A549 (cell line): ENCODE data around the gene CCDC120. TPM values are rescaled to one million over a fixed set of nuclear protein-coding genes. Genes with fewer than 3 reads are reported as not detected.

Experiments used
- ATAC-seq, 2 experiments: fragments of 200-7000 bp in 1 of 2; fragments of >200 bp in 1 of 2; cut with Nextera tagmentation in 1 of 2; cut with Tn5 transposase in 1 of 2; 3 replicates each; pipeline versions ENCODE4 v1.8.0 to v1.9.1; 2018 to 2020; ENCODE audit warnings: mild to moderate bottlenecking in 1 of 2, moderate library complexity in 1 of 2
- CTCF ChIA-PET: fragments of 300-600 bp; sonication (Branson Sonifier 250); formaldehyde crosslinking; extraction: SDS; loops from one replicate; lab custom pipeline; 2021; ENCODE audit warnings: antibody characterized with exemption, inconsistent platforms; lab: Yijun Ruan, JAX
- POLR2A ChIA-PET: fragments of 350-600 bp; formaldehyde crosslinking; extraction: SDS; loops from one replicate; lab custom pipeline; 2021; ENCODE audit warnings: antibody characterized with exemption, inconsistent platforms; lab: Yijun Ruan, JAX
- DNase-seq, 2 experiments: peaks; one replicate each; pipeline versions ENCODE4 v3.0.0 to v3.0.0-alpha.2; 2011 to 2016; ENCODE audit warnings: low read depth in 1 of 2, low spot score in 1 of 2
- FAIRE-seq: peaks from 2 replicates; lab custom pipeline; 2011; peaks lifted over from hg19 to GRCh38; lab: Jason Lieb, UNC
- H3K27ac ChIP-seq, 2 experiments: fragments of >200 bp; sonication (Bioruptor Twin); formaldehyde crosslinking; 3 replicates each; pipeline ENCODE4 v1.5.1; 2016 to 2017
- H3K4me1 ChIP-seq: fragments of >200 bp; sonication (Bioruptor Twin); formaldehyde crosslinking; 3 replicates; pipeline ENCODE4 v1.6.1; 2016
- H3K4me2 ChIP-seq: fragments of >200 bp; sonication (Bioruptor Twin); formaldehyde crosslinking; 3 replicates; pipeline ENCODE4 v1.6.1; 2016
- H3K4me3 ChIP-seq: fragments of >200 bp; sonication (Bioruptor Twin); formaldehyde crosslinking; 3 replicates; pipeline ENCODE4 v1.5.1; 2016
- H3K9me3 ChIP-seq: fragments of >200 bp; sonication (Bioruptor Twin); formaldehyde crosslinking; 3 replicates; pipeline ENCODE4 v1.6.1; 2016
- BCL3 ChIP-seq: fragments of >200 bp; sonication (Bioruptor Twin); formaldehyde crosslinking; IDR thresholded peaks from 3 replicates; pipeline ENCODE4 v1.6.1; 2016
- CBX2 ChIP-seq: fragments of 200-600 bp; sonication (generic); IDR thresholded peaks from 2 replicates; pipeline ENCODE4 v1.6.1; 2016; ENCODE audit warnings: low read depth, mild to moderate bottlenecking, borderline replicate concordance
- CBX8 ChIP-seq: fragments of 200-600 bp; sonication (generic); IDR thresholded peaks from 2 replicates; pipeline ENCODE4 v1.6.1; 2016
- CEBPB ChIP-seq, 2 experiments: fragments of >200 bp in 1 of 2; sonication (Bioruptor Twin) in 1 of 2; formaldehyde crosslinking in 1 of 2; IDR thresholded peaks; 2 replicates each; pipeline ENCODE4 v1.6.1; 2012 to 2016
- CHD4 ChIP-seq: fragments of 200-600 bp; sonication (generic); IDR thresholded peaks from 2 replicates; pipeline ENCODE4 v1.6.1; 2016; ENCODE audit warnings: antibody characterized with exemption, mild to moderate bottlenecking, borderline replicate concordance
- EHF ChIP-seq: fragments of 250-450 bp; sonication (Bioruptor Pico); IDR thresholded peaks from 2 replicates; pipeline ENCODE4 v1.5.0; 2020; ENCODE audit warnings: mild to moderate bottlenecking
- EHMT2 ChIP-seq: fragments of 200-600 bp; sonication (generic); IDR thresholded peaks from 2 replicates; pipeline ENCODE4 v1.6.1; 2016; ENCODE audit warnings: antibody characterized with exemption, low read depth, mild to moderate bottlenecking, moderate library complexity
- ESRRA ChIP-seq: fragments of 150-350 bp; IDR thresholded peaks from 2 replicates; pipeline ENCODE4 v1.6.1; 2014; ENCODE audit warnings: mild to moderate bottlenecking, low read length, borderline replicate concordance
- FOSB ChIP-seq: fragments of 250-450 bp; sonication (Bioruptor Pico); IDR thresholded peaks from 2 replicates; pipeline ENCODE4 v1.5.0; 2020; ENCODE audit warnings: mild to moderate bottlenecking, moderate library complexity
- FOSL2 ChIP-seq, 2 experiments: fragments of 450-650 bp in 1 of 2; fragments of >200 bp in 1 of 2; sonication (Bioruptor Twin) in 1 of 2; formaldehyde crosslinking; IDR thresholded peaks; 2 replicates each; pipeline versions ENCODE4 v1.5.0 to v1.6.1; 2016 to 2020; ENCODE audit warnings: mild to moderate bottlenecking in 1 of 2, moderate library complexity in 1 of 2
- FOXS1 ChIP-seq: fragments of 250-450 bp; sonication (Bioruptor Pico); IDR thresholded peaks from 2 replicates; pipeline ENCODE4 v1.5.0; 2020; ENCODE audit warnings: mild to moderate bottlenecking, moderate library complexity
- HEYL ChIP-seq: fragments of 250-450 bp; sonication (Bioruptor Pico); IDR thresholded peaks from 2 replicates; pipeline ENCODE4 v1.8.0; 2021; ENCODE audit warnings: mild to moderate bottlenecking, moderate library complexity
- HOXB5 ChIP-seq: fragments of 250-450 bp; sonication (Bioruptor Pico); IDR thresholded peaks from 2 replicates; pipeline ENCODE4 v1.5.0; 2020; ENCODE audit warnings: mild to moderate bottlenecking, moderate library complexity
- JUN ChIP-seq, 2 experiments: fragments of >200 bp; sonication (Bioruptor Twin); formaldehyde crosslinking; IDR thresholded peaks; 2 replicates in 1 of 2; 3 replicates in 1 of 2; pipeline ENCODE4 v1.6.1; 2016 to 2017
- JUNB ChIP-seq: fragments of >200 bp; sonication (Bioruptor Twin); formaldehyde crosslinking; IDR thresholded peaks from 2 replicates; pipeline ENCODE4 v1.6.1; 2016
- KDM1A ChIP-seq: fragments of 200-600 bp; sonication (generic); IDR thresholded peaks from 2 replicates; pipeline ENCODE4 v1.6.1; 2016; ENCODE audit warnings: low read depth, mild to moderate bottlenecking
- KDM5A ChIP-seq: fragments of 200-600 bp; sonication (generic); IDR thresholded peaks from 2 replicates; pipeline ENCODE4 v1.6.1; 2016; ENCODE audit warnings: antibody characterized with exemption, mild to moderate bottlenecking
- MAFK ChIP-seq: fragments of 450-650 bp; IDR thresholded peaks from 2 replicates; pipeline ENCODE4 v1.6.1; 2014; ENCODE audit not compliant: partially characterized antibody
- MAZ ChIP-seq: fragments of 150-350 bp; IDR thresholded peaks from 2 replicates; pipeline ENCODE4 v1.6.1; 2014; ENCODE audit warnings: antibody characterized with exemption, low read depth, low read length, borderline replicate concordance
- NFE2L2 ChIP-seq: fragments of 150-350 bp; conservative IDR thresholded peaks from 2 replicates; pipeline ENCODE4 v1.6.1; 2014; ENCODE audit warnings: low read length
- NR3C1 ChIP-seq: fragments of >200 bp; sonication (Bioruptor Twin); formaldehyde crosslinking; IDR thresholded peaks from 3 replicates; pipeline ENCODE4 v1.6.1; 2017
- PHF8 ChIP-seq: fragments of 200-600 bp; sonication (generic); IDR thresholded peaks from 2 replicates; pipeline ENCODE4 v1.6.1; 2016; ENCODE audit warnings: low read depth, mild to moderate bottlenecking, antibody characterized with exemption, moderate library complexity, borderline replicate concordance
- POLR2AphosphoS2 ChIP-seq: conservative IDR thresholded peaks from 2 replicates; pipeline ENCODE4 v1.6.1; 2012; ENCODE audit warnings: low read length, improper control_type of control experiment, inconsistent platforms
- RARB ChIP-seq: fragments of 250-450 bp; sonication (Bioruptor Pico); IDR thresholded peaks from 2 replicates; pipeline ENCODE4 v1.8.0; 2021; ENCODE audit warnings: mild to moderate bottlenecking, moderate library complexity
- RCOR1 ChIP-seq: fragments of 150-350 bp; IDR thresholded peaks from 2 replicates; pipeline ENCODE4 v1.6.1; 2014; ENCODE audit warnings: antibody characterized with exemption, low read length, low read depth
- REST ChIP-seq: fragments of 200-600 bp; sonication (generic); IDR thresholded peaks from 2 replicates; pipeline ENCODE4 v1.6.1; 2016; ENCODE audit warnings: antibody characterized with exemption, mild to moderate bottlenecking, moderate library complexity
- SMC3 ChIP-seq: fragments of >200 bp; sonication (Bioruptor Twin); formaldehyde crosslinking; IDR thresholded peaks from 3 replicates; pipeline ENCODE4 v1.6.1; 2018; ENCODE audit warnings: inconsistent platforms
- SREBF2 ChIP-seq: fragments of 450-650 bp; IDR thresholded peaks from 2 replicates; pipeline ENCODE4 v1.6.1; 2014; ENCODE audit warnings: mild to moderate bottlenecking, moderate library complexity
- ZC3H11A ChIP-seq: fragments of 450-650 bp; IDR thresholded peaks from 2 replicates; pipeline ENCODE4 v1.6.1; 2014; ENCODE audit warnings: antibody characterized with exemption, mild to moderate bottlenecking
- ZFP36 ChIP-seq: fragments of 450-650 bp; IDR thresholded peaks from 2 replicates; pipeline ENCODE4 v1.6.1; 2014; ENCODE audit warnings: borderline replicate concordance; ENCODE audit not compliant: partially characterized antibody
- ZSCAN20 ChIP-seq: fragments of 250-450 bp; sonication (Bioruptor Pico); IDR thresholded peaks from 2 replicates; pipeline ENCODE4 v1.8.0; 2022; ENCODE audit warnings: mild to moderate bottlenecking, moderate library complexity
- WGBS: methylation state at CpG from one replicate; pipeline ENCODE4 v1.1.6; 2017; ENCODE audit errors: missing lambda C conversion rate; 5-methylcytosine and 5-hydroxymethylcytosine counted together
- polyA plus RNA-seq, 4 experiments: library from polyadenylated mRNA; depleted of rRNA in 3 of 4; stranded (reverse); fragments of >200 nt; fragmentation: RNase III in 1 of 4; extraction: RNeasy Plus Mini Kit Qiagen cat#74134 plus additional on column Dnase treatment in 1 of 4; gene quantifications; 2 replicates in 3 of 4; 3 replicates in 1 of 4; pipeline ENCODE4 v1.2.3, GENCODE V29; 2011 to 2017
- TF ChIP-seq, protein P1 (sequence below): fragments of 150-350 bp; IDR thresholded peaks from 2 replicates; pipeline ENCODE4 v1.6.1; 2014; ENCODE audit warnings: low read depth, mild to moderate bottlenecking, low read length

Gene CCDC120
- polyA plus RNA-seq, 2 of the 4 experiments (the other 2 are of a cell fraction), result 1.6 to 4.1 TPM

DNA sequence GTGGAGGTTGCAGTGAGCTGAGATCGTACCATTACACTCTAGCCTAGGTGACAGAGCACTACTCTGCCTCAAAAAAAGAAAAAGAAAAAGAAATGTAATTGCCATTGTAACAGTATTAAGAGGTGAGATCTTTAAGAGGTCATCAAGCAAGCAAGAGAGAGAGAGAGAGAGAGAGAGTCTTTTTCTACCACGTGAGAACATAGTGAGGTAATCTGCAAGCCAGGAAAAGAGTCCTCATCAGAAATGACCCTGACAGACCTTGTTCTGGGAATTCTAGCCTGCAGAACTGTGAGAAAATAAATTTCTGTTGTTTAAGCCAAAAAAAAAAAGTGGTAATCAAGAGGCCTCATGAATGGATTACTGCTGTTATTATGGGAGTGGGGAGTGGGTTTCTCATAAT, 49.8 kb downstream of the CCDC120 start:
- DNase-seq (no peak), FAIRE-seq (no peak), ATAC-seq (no peak)
- Histone ChIP-seq H3K27ac (no peak overlapping the region), H3K9me3 (no peaks in the 10 kb centered on the region), H3K4me2 (no peak overlapping the region), H3K4me3 (no peak overlapping the region), H3K4me1 (peaks cover under 1% of the 10 kb centered on the region; the same call in 1 of the 3 replicates)
- WGBS, result 85% methylated on average over 2 of the region's 2 CpGs
- no peak for TF ChIP-seq POLR2AphosphoS2
- no peak for TF ChIP-seq ZSCAN20 (CRISPR knock-in tag)
- no peak for TF ChIP-seq FOSL2 (IDR thresholded peaks at IDR 0.05)
- TF ChIP-seq FOSL2 (CRISPR knock-in tag; IDR thresholded peaks at IDR 0.05), result no peak
- no peak for TF ChIP-seq CEBPB (IDR thresholded peaks at IDR 0.05)
- TF ChIP-seq JUN (IDR thresholded peaks at IDR 0.05), result no peak
- no peak for TF ChIP-seq RARB (CRISPR knock-in tag)
- no peak for TF ChIP-seq PHF8
- no peak for TF ChIP-seq CHD4
- no peak for TF ChIP-seq KDM1A
- no peak for TF ChIP-seq NR3C1
- no peak for TF ChIP-seq ZFP36
- TF ChIP-seq EHF (CRISPR knock-in tag), result no peak
- CTCF ChIA-PET, result interaction anchor here (0.7 kb wide), 1 partner anchor 12 kb away, joined by 3 read pairs; no protein-coding TSS in a partner anchor
- POLR2A ChIA-PET, result no interaction called here

GRCh38 chrX:49110417-49110816, 51.6 kb downstream of the CCDC120 start:
- no peak overlapping the region for H3K4me2 ChIP-seq
- H3K27ac ChIP-seq, result no peak overlapping the region
- TF ChIP-seq RCOR1 (no peak), SMC3 (no peak), EHMT2 (no peak), REST (no peak), HOXB5 (no peak), MAFK (no peak), FOXS1 (no peak), CBX8 (no peak), CBX2 (no peak), CHD4 (no peak), JUNB (no peak)
- WGBS, result 94% methylated on average over 3 of the region's 3 CpGs
- no peaks in the 10 kb centered on the region for H3K9me3 ChIP-seq
- no peaks in the 10 kb centered on the region for H3K4me1 ChIP-seq
- DNase-seq, result no peak
- H3K4me3 ChIP-seq, result no peak overlapping the region
- ChIA-PET CTCF (interaction anchor here (1.2 to 1.6 kb wide), 3 partner anchors 9 to 53 kb away, joined by 3 to 5 read pairs (median 4); no protein-coding TSS in a partner anchor), POLR2A (no interaction called here)
- no peak for ATAC-seq
- FAIRE-seq, result no peak

- FAIRE-seq (no peak), DNase-seq (no peak), ATAC-seq (no peak)
- Histone ChIP-seq H3K4me3 (no peak overlapping the region), H3K4me2 (no peak overlapping the region), H3K9me3 (no peaks in the 10 kb centered on the region), H3K4me1 (no peaks in the 10 kb centered on the region), H3K27ac (no peak overlapping the region)
- WGBS, result 92% methylated on average over 3 of the region's 3 CpGs
- POLR2A ChIA-PET, result interaction anchor here (0.6 kb wide), 1 partner anchor 57 kb away, joined by 3 read pairs; no protein-coding TSS in a partner anchor
- CTCF ChIA-PET, result interaction anchor here (1.2 to 1.4 kb wide), 2 partner anchors 8 to 51 kb away, joined by 4 to 8 read pairs; partner anchors contain the start of gene MAGIX
- TF ChIP-seq KDM5A (no peak), BCL3 (no peak), ZC3H11A (no peak), EHMT2 (no peak), SREBF2 (no peak), ESRRA (no peak), FOSB (CRISPR knock-in tag) (no peak), NFE2L2 (no peak), ZSCAN20 (CRISPR knock-in tag) (no peak), HEYL (CRISPR knock-in tag) (no peak), MAZ (no peak)
- TF ChIP-seq, protein P1, sequence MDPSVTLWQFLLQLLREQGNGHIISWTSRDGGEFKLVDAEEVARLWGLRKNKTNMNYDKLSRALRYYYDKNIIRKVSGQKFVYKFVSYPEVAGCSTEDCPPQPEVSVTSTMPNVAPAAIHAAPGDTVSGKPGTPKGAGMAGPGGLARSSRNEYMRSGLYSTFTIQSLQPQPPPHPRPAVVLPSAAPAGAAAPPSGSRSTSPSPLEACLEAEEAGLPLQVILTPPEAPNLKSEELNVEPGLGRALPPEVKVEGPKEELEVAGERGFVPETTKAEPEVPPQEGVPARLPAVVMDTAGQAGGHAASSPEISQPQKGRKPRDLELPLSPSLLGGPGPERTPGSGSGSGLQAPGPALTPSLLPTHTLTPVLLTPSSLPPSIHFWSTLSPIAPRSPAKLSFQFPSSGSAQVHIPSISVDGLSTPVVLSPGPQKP, result no peak
Measured at GRCh38 chrX:49111791-49112190, 53.0 kb downstream of the CCDC120 start.
